CD14-positive monocyte (primary cell): ENCODE measurements around the gene BRICD5. TPM values are rescaled to one million over a fixed set of nuclear protein-coding genes. Genes with fewer than 3 reads are reported as not detected.

Experiments used
- DNase-seq, 3 donors: peaks; one replicate each; pipeline ENCODE4 v3.0.0-alpha.2; 2011 to 2022
- H2AFZ ChIP-seq: 2 replicates; pipeline ENCODE4 v1.6.0; 2012; ENCODE audit warnings: mild to moderate bottlenecking, low read depth, low read length, inconsistent platforms; ENCODE audit not compliant: insufficient read depth, poor library complexity, severe bottlenecking
- H3K27ac ChIP-seq, 2 donors: 1 replicate in 1 of 2; 2 replicates in 1 of 2; pipeline ENCODE4 v1.5.1; 2012 to 2013; ENCODE audit warnings: low read length in 2 of 2, control low read depth in 1 of 2, inconsistent platforms in 1 of 2, low read depth in 1 of 2, mild to moderate bottlenecking in 1 of 2
- H3K27me3 ChIP-seq, 2 donors: one replicate each; pipeline versions ENCODE4 v1.6.0 to v1.6.1; 2011 to 2013; ENCODE audit warnings: low read length in 2 of 2; ENCODE audit not compliant: control insufficient read depth in 2 of 2, insufficient read depth in 2 of 2
- H3K36me3 ChIP-seq, 2 donors: replicated peaks in 1 of 2; 1 replicate in 1 of 2; 2 replicates in 1 of 2; pipeline versions ENCODE4 v1.5.1 to v1.6.1; 2012 to 2013; ENCODE audit warnings: low read length in 2 of 2, control low read depth in 1 of 2, inconsistent platforms in 1 of 2, mild to moderate bottlenecking in 1 of 2; ENCODE audit not compliant: insufficient read depth in 2 of 2, control insufficient read depth in 1 of 2
- H3K4me1 ChIP-seq, 2 donors: 1 replicate in 1 of 2; 2 replicates in 1 of 2; pipeline versions ENCODE4 v1.5.1 to v1.6.1; 2012 to 2013; ENCODE audit warnings: low read length in 2 of 2, control low read depth in 1 of 2, inconsistent platforms in 1 of 2, mild to moderate bottlenecking in 1 of 2, moderate library complexity in 1 of 2; ENCODE audit not compliant: insufficient read depth in 2 of 2, control insufficient read depth in 1 of 2
- H3K4me2 ChIP-seq: replicated peaks from 2 replicates; pipeline ENCODE3; 2012; ENCODE audit warnings: low read length, moderate library complexity, mild to moderate bottlenecking; ENCODE audit not compliant: poor library complexity, severe bottlenecking; ENCODE audit errors: extremely low read depth
- H3K4me3 ChIP-seq, 3 experiments: fragments of 200-600 bp in 1 of 3; sonication (generic) in 1 of 3; replicated peaks in 1 of 3; 1 replicate in 2 of 3; 2 replicates in 1 of 3; pipeline ENCODE4 v1.5.1; 2011 to 2013; ENCODE audit warnings: low read length in 3 of 3, mild to moderate bottlenecking in 3 of 3, control low read depth in 2 of 3, low read depth in 2 of 3, inconsistent platforms in 1 of 3, moderate library complexity in 1 of 3
- H3K79me2 ChIP-seq: 2 replicates; pipeline ENCODE4 v1.6.0; 2012; ENCODE audit warnings: mild to moderate bottlenecking, control low read depth, inconsistent platforms, low read length, moderate library complexity; ENCODE audit not compliant: insufficient read depth
- H3K9ac ChIP-seq: 2 replicates; pipeline ENCODE4 v1.6.0; 2017; ENCODE audit warnings: low read length, mild to moderate bottlenecking; ENCODE audit not compliant: insufficient read depth, poor library complexity, severe bottlenecking
- H3K9me3 ChIP-seq, 2 donors: replicated peaks in 1 of 2; 1 replicate in 1 of 2; 2 replicates in 1 of 2; pipeline versions ENCODE4 v1.5.1 to v1.6.1; 2012 to 2013; ENCODE audit warnings: low read length in 2 of 2, control low read depth in 1 of 2; ENCODE audit not compliant: control insufficient read depth in 1 of 2, insufficient read depth in 1 of 2
- H4K20me1 ChIP-seq: 2 replicates; pipeline ENCODE4 v1.6.0; 2012; ENCODE audit warnings: mild to moderate bottlenecking, low read length, control low read depth, moderate library complexity; ENCODE audit not compliant: insufficient read depth
- H3K27ac Mint-ChIP-seq, 7 donors: one replicate each; pipeline ENCODE4 v1.8.0; 2020; ENCODE audit warnings: mild to moderate bottlenecking in 7 of 7, mixed read lengths in 7 of 7, moderate library complexity in 6 of 7, inconsistent platforms in 2 of 7
- H3K27me3 Mint-ChIP-seq, 3 donors: one replicate each; pipeline ENCODE4 v1.8.0; 2021 to 2022; ENCODE audit warnings: low read depth in 3 of 3, mild to moderate bottlenecking in 3 of 3, mixed read lengths in 3 of 3, moderate library complexity in 3 of 3, inconsistent platforms in 1 of 3
- H3K36me3 Mint-ChIP-seq, 2 donors: one replicate each; pipeline ENCODE4 v1.8.0; 2020; ENCODE audit warnings: mixed read lengths in 2 of 2, inconsistent platforms in 1 of 2, mild to moderate bottlenecking in 1 of 2
- H3K4me1 Mint-ChIP-seq: one replicate; pipeline ENCODE4 v1.8.0; 2020; ENCODE audit warnings: mild to moderate bottlenecking, mixed read lengths
- H3K4me3 Mint-ChIP-seq, 2 donors: one replicate each; pipeline ENCODE4 v1.8.0; 2020; ENCODE audit warnings: mild to moderate bottlenecking in 2 of 2, mixed read lengths in 2 of 2, moderate library complexity in 1 of 2
- H3K9me3 Mint-ChIP-seq, 7 donors: one replicate each; pipeline ENCODE4 v1.8.0; 2020 to 2022; ENCODE audit warnings: mixed read lengths in 7 of 7, mild to moderate bottlenecking in 6 of 7, moderate library complexity in 6 of 7, inconsistent platforms in 2 of 7
- CTCF ChIP-seq: fragments of 200-600 bp; IDR thresholded peaks from one replicate; pipeline ENCODE4 v1.8.0; 2022; ENCODE audit warnings: antibody characterized with exemption, mild to moderate bottlenecking
- WGBS: methylation state at CpG from one replicate; pipeline ENCODE4 v1.1.5; 2013; ENCODE audit warnings: missing lambda C conversion rate; ENCODE audit not compliant: insufficient coverage; 5-methylcytosine and 5-hydroxymethylcytosine counted together
- intact Hi-C, 2 donors: fragments of 100-400 bp; cut with micrococcal nuclease; formaldehyde crosslinking; loops; one replicate each; pipeline versions ENCODE4 v1.15.0 to v1.15.1; 2023
- polyA plus RNA-seq, 3 donors: library from polyadenylated mRNA; depleted of rRNA in 1 of 3; unstranded in 2 of 3; stranded (reverse) in 1 of 3; fragments of 300-500 nt in 2 of 3; fragments of >200 nt in 1 of 3; fragmentation: Illumina TruSeq in 2 of 3; gene quantifications; 1 replicate in 2 of 3; 2 replicates in 1 of 3; pipeline ENCODE4 v1.2.3, GENCODE V29; 2012 to 2021

BRICD5 gene
- polyA plus RNA-seq, 3 donors: 8.8 TPM; not detected in 2

GRCh38 chr16:2190002-2190658 is 20.5 kb downstream of the BRICD5 start:
- intact Hi-C loops: no loop called here
- 94% methylated on average over 23 of the region's 24 CpGs for WGBS

GRCh38 chr16:2189252-2189893 is 21.3 kb downstream of the BRICD5 start:
- no peak overlapping the region for H2AFZ ChIP-seq
- no peaks in the 10 kb centered on the region for H3K4me1 ChIP-seq
- no peak for TF ChIP-seq CTCF
- H3K79me2 ChIP-seq: no peaks in the 10 kb centered on the region
- no peak overlapping the region for H3K4me3 ChIP-seq
- peaks cover 17 to 24% (median 20%) of the 10 kb centered on the region in 3 donors for H3K27me3 Mint-ChIP-seq
- no peaks in the 10 kb centered on the region for H3K36me3 ChIP-seq
- H3K9me3 Mint-ChIP-seq: peaks cover 0 to under 1% (median 0%) of the 10 kb centered on the region in 7 donors
- intact Hi-C loops: no loop called here
- no peak overlapping the region for H3K9ac ChIP-seq
- no peak overlapping the region for H3K4me2 ChIP-seq
- H3K27ac Mint-ChIP-seq: no peak overlapping the region
- no peaks in the 10 kb centered on the region for H3K4me1 Mint-ChIP-seq
- H3K4me3 Mint-ChIP-seq: no peak overlapping the region
- no peak for DNase-seq
- H3K27me3 ChIP-seq: peaks cover under 1 to 11% of the 10 kb centered on the region in 2 donors
- H3K9me3 ChIP-seq: no peaks in the 10 kb centered on the region
- H3K36me3 Mint-ChIP-seq: no peaks in the 10 kb centered on the region
- H3K27ac ChIP-seq: no peak overlapping the region
- WGBS: 97% methylated on average over 16 of the region's 25 CpGs
- H4K20me1 ChIP-seq: no peaks in the 10 kb centered on the region

More at GRCh38 chr16:2190002-2190658, 20.5 kb downstream of the BRICD5 start:
- no peak overlapping the region for H3K27ac ChIP-seq
- H3K36me3 ChIP-seq: no peaks in the 10 kb centered on the region
- H3K4me3 Mint-ChIP-seq: no peak overlapping the region
- H3K9me3 Mint-ChIP-seq: peaks cover 0 to 8% (median 0%) of the 10 kb centered on the region in 7 donors
- DNase-seq: no peak
- no peaks in the 10 kb centered on the region for H3K9me3 ChIP-seq
- H3K4me1 Mint-ChIP-seq: peaks cover 4% of the 10 kb centered on the region
- H3K27ac Mint-ChIP-seq: no peak overlapping the region
- H3K4me2 ChIP-seq: no peak overlapping the region
- H3K4me1 ChIP-seq: no peaks in the 10 kb centered on the region
- no peak overlapping the region for H3K4me3 ChIP-seq
- peaks cover 9 to 19% of the 10 kb centered on the region in 2 donors for H3K27me3 ChIP-seq
- no peak overlapping the region for H2AFZ ChIP-seq
- TF ChIP-seq CTCF: no peak
- H3K79me2 ChIP-seq: no peaks in the 10 kb centered on the region
- H3K9ac ChIP-seq: no peak overlapping the region
- no peaks in the 10 kb centered on the region for H3K36me3 Mint-ChIP-seq
- H3K27me3 Mint-ChIP-seq: peaks cover 24 to 30% (median 28%) of the 10 kb centered on the region in 3 donors
- H4K20me1 ChIP-seq: no peaks in the 10 kb centered on the region
